Gastrocnemius medialis (tissue), 4 donors: ENCODE data around the gene NSUN4.
"Not testable (repeated sequence)": the region's sequence is repeated elsewhere in the genome, so short reads cannot be mapped to it uniquely, and the experiment has no call there.

ENCODE experiments used
- CTCF ChIP-seq, 5 experiments: fragments of 450-650 bp in 3 of 5; fragments of 200-600 bp in 2 of 5; sonication (generic) in 2 of 5; IDR thresholded peaks in 4 of 5; conservative IDR thresholded peaks in 1 of 5; 1 replicate in 4 of 5; 2 replicates in 1 of 5; pipeline ENCODE4 v1.5.1; 2016 to 2019; ENCODE audit warnings: antibody characterized with exemption in 5 of 5, mild to moderate bottlenecking in 3 of 5, moderate library complexity in 3 of 5
- POLR2A ChIP-seq, 2 donors: fragments of 450-650 bp; IDR thresholded peaks; one replicate each; pipeline ENCODE4 v1.6.1; 2017; ENCODE audit warnings: antibody characterized with exemption in 2 of 2, mild to moderate bottlenecking in 2 of 2, moderate library complexity in 2 of 2

GRCh38 chr1:46331786-46332540, 8.6 kb upstream of the NSUN4 start:
- not testable (repeated sequence) for TF ChIP-seq POLR2A (IDR thresholded peaks at IDR 0.05); CTCF (IDR thresholded peaks at IDR 0.05 in 4 of 5, conservative IDR thresholded peaks at IDR 0.05 in 1 of 5)
